Endodermal cell (in vitro differentiated cells): ENCODE results near the gene IQCN. TPM values are rescaled to one million over a fixed set of nuclear protein-coding genes. Genes with fewer than 3 reads are reported as not detected.

Experiments used
- DNase-seq: peaks from one replicate; pipeline ENCODE4 v3.0.0-alpha.2; 2017
- H3K27ac ChIP-seq: 2 replicates; pipeline ENCODE4 v1.5.1; 2013; ENCODE audit warnings: mild to moderate bottlenecking, low read depth, low read length, moderate library complexity
- H3K27me3 ChIP-seq: 2 replicates; pipeline ENCODE4 v1.6.1; 2013; ENCODE audit warnings: mild to moderate bottlenecking, low read length, moderate library complexity; ENCODE audit not compliant: insufficient read depth, control insufficient read depth, poor library complexity, severe bottlenecking
- H3K36me3 ChIP-seq: 2 replicates; pipeline ENCODE4 v1.7.0; 2013; ENCODE audit warnings: mild to moderate bottlenecking, low read length, moderate library complexity; ENCODE audit not compliant: control insufficient read depth, insufficient read depth
- H3K4me1 ChIP-seq: one replicate; pipeline ENCODE4 v1.7.0; 2013; ENCODE audit warnings: low read length; ENCODE audit not compliant: control insufficient read depth, insufficient read depth
- H3K4me3 ChIP-seq: 2 replicates; pipeline ENCODE4 v1.5.1; 2013; ENCODE audit warnings: mild to moderate bottlenecking, low read length, moderate library complexity
- H3K9ac ChIP-seq: 2 replicates; pipeline ENCODE4 v1.6.1; 2013; ENCODE audit warnings: mild to moderate bottlenecking, low read length, moderate library complexity; ENCODE audit not compliant: poor library complexity, severe bottlenecking; ENCODE audit errors: extremely low read depth
- H3K9me3 ChIP-seq: 2 replicates; pipeline ENCODE4 v1.6.1; 2013; ENCODE audit warnings: mild to moderate bottlenecking, low read length, moderate library complexity; ENCODE audit not compliant: control insufficient read depth
- H3K27ac Mint-ChIP-seq: 2 replicates; pipeline ENCODE4 v1.8.0; 2020; ENCODE audit warnings: mixed read lengths
- H3K27me3 Mint-ChIP-seq: 2 replicates; pipeline ENCODE4 v1.8.0; 2021; ENCODE audit warnings: mild to moderate bottlenecking, mixed read lengths; ENCODE audit not compliant: insufficient read depth
- H3K36me3 Mint-ChIP-seq: 2 replicates; pipeline ENCODE4 v1.8.0; 2020; ENCODE audit warnings: low read depth, mixed read lengths
- H3K4me1 Mint-ChIP-seq: 2 replicates; pipeline ENCODE4 v1.8.0; 2020; ENCODE audit warnings: mixed read lengths
- H3K4me3 Mint-ChIP-seq: 2 replicates; pipeline ENCODE4 v1.8.0; 2020; ENCODE audit warnings: mild to moderate bottlenecking, moderate library complexity, mixed read lengths
- H3K9me3 Mint-ChIP-seq: 2 replicates; pipeline ENCODE4 v1.8.0; 2020; ENCODE audit warnings: mild to moderate bottlenecking, mixed read lengths
- WGBS, 2 experiments: methylation state at CpG; one replicate each; pipeline versions ENCODE4 v1.1.5 to v1.1.7; 2013; ENCODE audit warnings: missing lambda C conversion rate in 2 of 2, mixed read lengths in 1 of 2; ENCODE audit not compliant: insufficient coverage in 1 of 2, insufficient read length in 1 of 2; 5-methylcytosine and 5-hydroxymethylcytosine counted together
- total RNA-seq, 2 donors: library from RNA; stranded (reverse); fragmentation: NEBNext Ultra II Directional in 1 of 2; extraction: Animal tissue kit (Norgen Biotek cat#: 25700) in 1 of 2; gene quantifications; 2 replicates in 1 of 2; 3 replicates in 1 of 2; pipeline ENCODE4 v1.2.1, GENCODE V29; 2021
- TF ChIP-seq, protein P1 (sequence below): fragments of 200-600 bp; sonication (generic); conservative IDR thresholded peaks from 2 replicates; pipeline ENCODE4 v1.5.0; 2021; ENCODE audit warnings: antibody characterized with exemption, mild to moderate bottlenecking

The IQCN gene
- total RNA-seq, 2 donors from 2014 or later: 2.4 to 3.3 TPM

DNA sequence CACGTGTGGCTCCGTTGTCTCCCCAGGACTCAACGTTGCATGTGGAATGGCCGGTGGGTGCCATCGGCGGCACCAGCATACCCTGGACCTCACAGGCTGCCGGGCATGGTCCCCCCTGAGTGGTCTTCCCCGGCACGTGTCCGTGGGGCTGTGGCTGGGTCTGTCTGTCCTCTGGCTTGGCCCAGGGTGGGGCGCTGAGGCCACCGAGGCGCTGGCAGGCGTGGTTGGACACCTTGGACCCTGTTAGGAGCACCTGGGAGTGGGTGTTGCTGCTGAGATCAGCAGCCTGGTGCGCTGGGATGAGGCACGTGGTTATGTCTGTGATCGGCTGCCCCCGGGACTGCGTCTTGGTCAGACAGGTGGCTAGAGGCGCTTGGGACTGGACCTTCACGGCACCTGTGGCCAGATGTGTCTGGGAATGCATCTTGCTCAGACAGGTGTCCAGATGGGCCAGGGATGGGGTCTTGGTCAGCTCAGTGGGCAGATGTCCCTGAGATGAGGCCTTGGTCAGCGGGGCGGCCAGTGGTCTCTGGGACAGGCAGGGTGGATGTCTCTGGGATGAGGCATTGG is 9.2 kb downstream of the IQCN start:
- Mint-ChIP-seq H3K9me3 (no peaks in the 10 kb centered on the region), H3K27me3 (peaks cover 12% of the 10 kb centered on the region), H3K4me1 (no peaks in the 10 kb centered on the region), H3K27ac (no peak overlapping the region), H3K36me3 (peaks cover 18% of the 10 kb centered on the region), H3K4me3 (no peak overlapping the region)
- no peaks in the 10 kb centered on the region for H3K36me3 ChIP-seq
- H3K27me3 ChIP-seq: no peaks in the 10 kb centered on the region
- no peaks in the 10 kb centered on the region for H3K4me1 ChIP-seq
- TF ChIP-seq, protein P1, sequence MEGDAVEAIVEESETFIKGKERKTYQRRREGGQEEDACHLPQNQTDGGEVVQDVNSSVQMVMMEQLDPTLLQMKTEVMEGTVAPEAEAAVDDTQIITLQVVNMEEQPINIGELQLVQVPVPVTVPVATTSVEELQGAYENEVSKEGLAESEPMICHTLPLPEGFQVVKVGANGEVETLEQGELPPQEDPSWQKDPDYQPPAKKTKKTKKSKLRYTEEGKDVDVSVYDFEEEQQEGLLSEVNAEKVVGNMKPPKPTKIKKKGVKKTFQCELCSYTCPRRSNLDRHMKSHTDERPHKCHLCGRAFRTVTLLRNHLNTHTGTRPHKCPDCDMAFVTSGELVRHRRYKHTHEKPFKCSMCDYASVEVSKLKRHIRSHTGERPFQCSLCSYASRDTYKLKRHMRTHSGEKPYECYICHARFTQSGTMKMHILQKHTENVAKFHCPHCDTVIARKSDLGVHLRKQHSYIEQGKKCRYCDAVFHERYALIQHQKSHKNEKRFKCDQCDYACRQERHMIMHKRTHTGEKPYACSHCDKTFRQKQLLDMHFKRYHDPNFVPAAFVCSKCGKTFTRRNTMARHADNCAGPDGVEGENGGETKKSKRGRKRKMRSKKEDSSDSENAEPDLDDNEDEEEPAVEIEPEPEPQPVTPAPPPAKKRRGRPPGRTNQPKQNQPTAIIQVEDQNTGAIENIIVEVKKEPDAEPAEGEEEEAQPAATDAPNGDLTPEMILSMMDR: no peak
- H3K27ac ChIP-seq: no peak overlapping the region
- WGBS, 2 experiments: 93 to 96% methylated on average over 14 to 23 of the region's 23 CpGs
- no peak for DNase-seq
- H3K4me3 ChIP-seq: no peak overlapping the region
- H3K9ac ChIP-seq: no peak overlapping the region
- H3K9me3 ChIP-seq: no peaks in the 10 kb centered on the region

DNA sequence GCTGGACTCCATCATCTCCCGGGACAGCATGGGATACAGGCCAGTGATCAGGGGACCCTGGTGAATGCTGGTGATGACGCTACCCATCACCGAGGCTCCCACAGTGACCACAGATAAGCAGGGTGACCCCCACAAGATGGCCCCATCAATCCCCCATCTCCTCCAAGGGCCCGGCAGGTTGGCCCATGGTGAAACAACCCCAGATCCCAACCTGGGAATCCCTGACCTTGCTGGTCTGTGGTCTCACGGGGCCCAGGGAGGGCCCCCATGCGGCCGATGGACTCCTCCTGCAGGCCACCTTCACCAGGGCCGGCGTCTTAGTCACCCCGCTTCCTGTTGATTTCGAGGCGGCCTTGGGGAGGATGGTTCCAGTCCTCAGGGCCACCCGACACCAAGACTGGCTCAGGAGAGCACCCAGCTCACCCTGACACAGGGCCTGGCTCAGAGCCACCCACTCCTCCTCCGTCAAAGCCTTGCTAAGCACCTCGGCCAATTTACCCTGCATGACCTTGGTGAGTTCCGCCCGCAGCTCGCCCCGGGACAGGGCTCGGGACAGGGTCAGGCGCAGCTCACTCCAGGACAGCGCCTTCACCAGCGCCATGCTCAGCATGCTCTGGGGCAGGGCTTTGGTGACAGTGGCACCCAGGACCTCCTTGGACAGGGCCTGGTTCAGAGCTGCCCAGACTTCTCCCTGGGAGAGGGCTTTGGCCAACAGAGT is 10.0 kb downstream of the IQCN start:
- H3K36me3 Mint-ChIP-seq: peaks cover 18% of the 10 kb centered on the region
- no peak overlapping the region for H3K27ac Mint-ChIP-seq
- peaks cover 17% of the 10 kb centered on the region for H3K27me3 Mint-ChIP-seq

DNA sequence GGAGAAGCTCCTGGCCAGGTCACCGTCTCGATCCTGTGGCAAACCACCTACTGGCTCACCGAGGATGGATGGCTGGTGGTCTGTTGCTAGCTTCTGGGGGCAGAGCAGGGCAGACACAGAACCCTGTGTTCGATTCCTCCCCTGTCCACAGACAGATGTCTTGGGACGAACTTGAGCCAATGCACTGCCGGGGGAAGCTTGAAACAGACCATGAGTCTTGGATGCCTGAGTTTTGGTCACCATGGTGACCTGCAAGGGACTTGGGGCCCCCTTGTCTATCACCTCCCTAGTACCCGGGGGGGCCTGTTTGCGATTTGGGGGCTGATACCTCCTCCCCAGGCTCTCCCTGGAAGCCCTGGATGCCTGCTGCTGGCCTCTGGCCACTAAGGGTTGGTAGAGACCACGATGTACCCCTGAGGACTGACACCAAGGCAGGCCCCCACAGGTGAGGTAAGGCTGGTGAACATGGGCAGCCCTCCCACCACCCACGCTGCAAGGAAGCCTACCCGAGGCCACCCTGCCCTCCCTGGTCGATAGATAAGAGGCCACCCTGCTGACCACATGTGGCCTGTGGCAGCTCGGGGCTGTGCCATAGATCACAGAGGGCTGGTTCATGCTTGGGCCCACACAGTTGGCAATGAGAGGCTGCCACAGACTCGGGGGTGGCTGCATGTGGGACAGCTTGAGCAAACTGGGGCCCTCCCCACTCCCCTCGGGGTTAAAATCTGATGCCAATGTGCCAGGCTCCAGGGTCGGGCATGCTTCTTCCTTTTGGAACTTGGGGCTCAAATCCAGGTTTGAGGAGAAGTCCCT is 10.7 kb downstream of the IQCN start:
- Mint-ChIP-seq H3K27ac (no peak overlapping the region), H3K4me1 (no peaks in the 10 kb centered on the region), H3K9me3 (no peaks in the 10 kb centered on the region), H3K36me3 (peaks cover 16% of the 10 kb centered on the region), H3K27me3 (peaks cover 22% of the 10 kb centered on the region), H3K4me3 (no peak overlapping the region)
- no peaks in the 10 kb centered on the region for H3K27me3 ChIP-seq
- no peak overlapping the region for H3K27ac ChIP-seq
- H3K36me3 ChIP-seq: no peaks in the 10 kb centered on the region
- no peak for DNase-seq
- no peak overlapping the region for H3K9ac ChIP-seq
- H3K9me3 ChIP-seq: no peaks in the 10 kb centered on the region
- H3K4me3 ChIP-seq: no peak overlapping the region
- TF ChIP-seq, protein P1: no peak
- WGBS, 2 experiments: 88 to 100% methylated on average over 7 to 16 of the region's 16 CpGs
- no peaks in the 10 kb centered on the region for H3K4me1 ChIP-seq

More for the DNA sequence above, 10.0 kb downstream of the IQCN start:
- TF ChIP-seq, protein P1: no peak
- Histone ChIP-seq H3K4me1 (no peaks in the 10 kb centered on the region), H3K36me3 (no peaks in the 10 kb centered on the region), H3K27ac (no peak overlapping the region), H3K27me3 (no peaks in the 10 kb centered on the region), H3K9me3 (no peaks in the 10 kb centered on the region), H3K4me3 (no peak overlapping the region), H3K9ac (no peak overlapping the region)
- WGBS, 2 experiments: 92 to 98% methylated on average over 13 to 23 of the region's 23 CpGs
- H3K4me1 Mint-ChIP-seq: no peaks in the 10 kb centered on the region
- no peak for DNase-seq
- no peaks in the 10 kb centered on the region for H3K9me3 Mint-ChIP-seq
- no peak overlapping the region for H3K4me3 Mint-ChIP-seq
